Measurements from ENCODE around the gene RFESD.
A peak's percentile ranks its signal among the peaks of the same experiment; 100 is the strongest.
"Not testable (repeated sequence)": the region's sequence is repeated elsewhere in the genome, so short reads cannot be mapped to it uniquely, and the experiment has no call there.

The RFESD gene

GRCh38 chr5:95628933-95629332, 17.6 kb upstream of the RFESD start:
- no peak for DNase-seq (ENCODE audit: low read depth in 2 of 2)

- no peak for DNase-seq (ENCODE audit: low read depth in 2 of 2)
Measured at GRCh38 chr5:95630394-95630917, 16.1 kb upstream of the RFESD start.

GRCh38 chr5:95631255-95631958, 15.2 kb upstream of the RFESD start:
- DNase-seq (ENCODE audit: low read depth in 2 of 2): no peak

GRCh38 chr5:95631991-95632675, 14.4 kb upstream of the RFESD start:
- peak; percentile 20 to 45 for DNase-seq (ENCODE audit: low read depth in 2 of 2)

- DNase-seq (ENCODE audit: low read depth in 2 of 2): not testable (repeated sequence)
Measured at GRCh38 chr5:95632942-95633341, 13.6 kb upstream of the RFESD start.

GRCh38 chr5:95633671-95634070, 12.9 kb upstream of the RFESD start:
- no peak for DNase-seq (ENCODE audit: low read depth in 2 of 2)

- no peak for DNase-seq (ENCODE audit: low read depth in 2 of 2)
Measured at GRCh38 chr5:95634081-95634480, 12.5 kb upstream of the RFESD start.

DNA sequence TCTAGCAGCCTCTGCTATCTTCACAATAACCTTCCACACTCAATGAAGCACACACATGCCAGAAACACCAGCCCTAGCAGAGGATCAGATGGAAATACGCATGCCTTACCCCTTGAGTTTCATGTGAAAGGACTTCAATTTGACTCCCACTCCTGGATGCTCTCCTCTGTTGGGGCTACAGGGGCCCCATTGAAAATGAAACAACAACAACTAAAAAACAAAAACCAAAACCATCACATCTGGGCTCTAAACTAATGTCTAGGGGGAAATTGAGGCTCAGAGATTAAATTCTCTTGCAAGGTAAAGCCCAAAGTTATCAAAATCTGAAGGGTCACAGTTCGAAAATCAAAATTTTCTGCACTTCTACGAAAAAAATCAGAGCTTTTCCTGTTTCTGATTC, 7.9 kb upstream of the RFESD start:
- DNase-seq (ENCODE audit: low read depth in 2 of 2): no peak

DNA sequence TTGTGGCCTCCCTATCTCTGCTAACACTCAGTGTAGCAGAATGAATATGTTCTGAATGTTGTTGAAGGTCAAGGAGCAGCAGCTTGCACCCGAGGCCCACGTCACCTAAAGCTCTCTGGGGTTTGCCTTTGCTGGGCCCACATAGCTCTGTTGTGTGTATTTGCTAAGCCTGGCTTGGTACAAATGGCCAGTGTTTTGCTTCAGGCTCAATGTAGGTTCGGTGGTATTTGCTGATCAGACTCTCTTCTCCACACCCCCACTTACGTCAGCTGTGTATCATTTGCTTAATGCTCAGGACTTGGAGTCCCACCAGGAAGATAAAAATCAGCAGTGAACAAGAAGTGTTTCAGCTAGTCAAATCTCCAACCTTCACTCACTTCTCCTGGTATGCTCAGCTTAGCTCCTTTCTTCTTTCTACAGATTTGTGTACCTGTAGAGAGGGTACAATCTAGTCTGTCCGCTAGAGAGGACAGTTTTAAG, 4.8 kb upstream of the RFESD start:
- no peak for DNase-seq (ENCODE audit: low read depth in 2 of 2)

DNA sequence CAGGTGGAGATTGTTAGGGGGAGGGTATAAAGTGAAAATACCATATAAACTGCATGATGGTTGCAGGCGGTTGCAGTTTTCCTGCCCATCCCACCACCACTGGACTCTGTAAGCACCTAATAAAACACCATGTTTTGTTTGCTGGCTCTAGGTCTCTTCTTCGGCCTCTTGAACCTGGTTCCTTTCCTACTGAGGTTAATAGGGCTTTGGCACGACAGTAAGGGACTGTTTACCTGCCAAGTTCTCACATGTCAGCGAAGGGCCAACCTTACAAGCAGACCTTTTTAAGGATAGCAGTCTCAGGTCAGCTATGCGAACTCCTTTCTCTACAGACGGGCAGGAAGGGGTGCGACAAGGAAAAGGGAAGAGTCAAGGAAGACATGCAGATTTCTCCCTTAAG, 3.4 kb upstream of the RFESD start:
- no peak for DNase-seq (ENCODE audit: low read depth in 2 of 2)

GRCh38 chr5:95644351-95645042, 2.1 kb upstream of the RFESD start:
- DNase-seq (ENCODE audit: low read depth in 2 of 2): no peak

- not testable (repeated sequence) for DNase-seq (ENCODE audit: low read depth in 2 of 2)
Measured at GRCh38 chr5:95646226-95646568, 380 bp upstream of the RFESD start.

- DNase-seq (ENCODE audit: low read depth in 2 of 2): no peak
Measured at GRCh38 chr5:95647886-95648860, 1.6 kb downstream of the RFESD start.

- DNase-seq (ENCODE audit: low read depth in 2 of 2): no peak
Measured at GRCh38 chr5:95649274-95649673, 2.7 kb downstream of the RFESD start.

GRCh38 chr5:95649842-95650620, 3.5 kb downstream of the RFESD start:
- no peak for DNase-seq (ENCODE audit: low read depth in 2 of 2)

DNA sequence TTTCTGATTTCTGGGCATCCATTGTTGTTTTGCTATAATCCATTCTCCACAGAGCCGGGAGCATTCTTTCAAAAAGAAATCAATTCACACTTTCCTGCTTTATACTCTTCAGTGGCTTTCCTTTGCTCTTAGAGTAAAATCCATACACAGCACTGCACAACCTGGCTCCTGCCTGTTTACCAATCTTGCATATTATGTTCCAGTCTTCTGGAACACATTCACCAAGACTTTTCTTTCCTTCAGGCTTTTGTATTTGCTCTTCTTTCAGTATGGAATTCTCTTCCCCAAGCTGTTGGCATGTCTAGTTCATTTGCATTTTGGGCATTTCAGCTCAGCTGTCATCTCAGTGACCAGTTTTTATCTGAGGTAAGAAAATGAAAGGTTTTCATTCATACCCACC, 6.3 kb downstream of the RFESD start:
- no peak for DNase-seq (ENCODE audit: low read depth in 2 of 2)

GRCh38 chr5:95654196-95654595, 7.6 kb downstream of the RFESD start:
- DNase-seq (ENCODE audit: low read depth in 2 of 2): no peak

- DNase-seq (ENCODE audit: low read depth in 2 of 2): no peak
Measured at GRCh38 chr5:95655575-95655974, 9.0 kb downstream of the RFESD start.

- DNase-seq (ENCODE audit: low read depth in 2 of 2): no peak
Measured at GRCh38 chr5:95660060-95660459, 13.5 kb downstream of the RFESD start.

- DNase-seq (ENCODE audit: low read depth in 2 of 2): no peak
Measured at GRCh38 chr5:95662946-95663345, 16.4 kb downstream of the RFESD start.

All from stimulated activated CD8-positive, alpha-beta memory T cell treated with anti-CD3 and anti-CD28 coated beads, Interleukin-2, amount 100 ng/mL, for 48 hours (primary cell).